NCI-H82 (cell line): ENCODE measurements around the gene COX19.
A peak's percentile ranks its signal among the peaks of the same experiment; 100 is the strongest.

ENCODE experiments used
- DNase-seq: peaks from one replicate; lab custom pipeline; 2025; lab: John Stamatoyannopoulos, UW

COX19 gene

GRCh38 chr7:978049-978346 is 2.6 kb upstream of the COX19 start:
- peak; percentile 54 for DNase-seq

- no peak for DNase-seq
Observed at GRCh38 chr7:977326-978048, 2.1 kb upstream of the COX19 start.

GRCh38 chr7:976901-977325 is 1.6 kb upstream of the COX19 start:
- DNase-seq, result no peak

GRCh38 chr7:975702-976473 is 539 bp upstream of the COX19 start:
- DNase-seq, result no peak

GRCh38 chr7:974172-974571 is 1.2 kb downstream of the COX19 start:
- DNase-seq, result no peak

- DNase-seq, result no peak
Observed at GRCh38 chr7:973312-973711, 2.0 kb downstream of the COX19 start.

GRCh38 chr7:972676-973309 is 2.6 kb downstream of the COX19 start:
- no peak for DNase-seq

GRCh38 chr7:972110-972509 is 3.2 kb downstream of the COX19 start:
- DNase-seq, result no peak

- DNase-seq, result no peak
Observed at GRCh38 chr7:970744-971143, 4.6 kb downstream of the COX19 start.

GRCh38 chr7:969403-969802 is 5.9 kb downstream of the COX19 start:
- no peak for DNase-seq

GRCh38 chr7:968205-969105 is 6.9 kb downstream of the COX19 start:
- no peak for DNase-seq

- no peak for DNase-seq
Observed at GRCh38 chr7:967361-968082, 7.8 kb downstream of the COX19 start.

GRCh38 chr7:966291-967069 is 8.9 kb downstream of the COX19 start:
- DNase-seq, result no peak

GRCh38 chr7:964401-965231 is 10.7 kb downstream of the COX19 start:
- DNase-seq, result peak; percentile 60

- DNase-seq, result no peak
Observed at GRCh38 chr7:963236-964078, 11.9 kb downstream of the COX19 start.

- no peak for DNase-seq
Observed at GRCh38 chr7:962401-963081, 12.8 kb downstream of the COX19 start.

GRCh38 chr7:961546-962400 is 13.6 kb downstream of the COX19 start:
- DNase-seq, result no peak
